Measurements from ENCODE around the gene DNAH7. TPM values are rescaled to one million over a fixed set of nuclear protein-coding genes. Genes with fewer than 3 reads are reported as not detected.
"Not testable (repeated sequence)": the region's sequence is repeated elsewhere in the genome, so short reads cannot be mapped to it uniquely, and the experiment has no call there.

Gene DNAH7
- total RNA-seq, 6 experiments from 2014 or later, result 0.05 to 0.41 (median 0.23) TPM

DNA sequence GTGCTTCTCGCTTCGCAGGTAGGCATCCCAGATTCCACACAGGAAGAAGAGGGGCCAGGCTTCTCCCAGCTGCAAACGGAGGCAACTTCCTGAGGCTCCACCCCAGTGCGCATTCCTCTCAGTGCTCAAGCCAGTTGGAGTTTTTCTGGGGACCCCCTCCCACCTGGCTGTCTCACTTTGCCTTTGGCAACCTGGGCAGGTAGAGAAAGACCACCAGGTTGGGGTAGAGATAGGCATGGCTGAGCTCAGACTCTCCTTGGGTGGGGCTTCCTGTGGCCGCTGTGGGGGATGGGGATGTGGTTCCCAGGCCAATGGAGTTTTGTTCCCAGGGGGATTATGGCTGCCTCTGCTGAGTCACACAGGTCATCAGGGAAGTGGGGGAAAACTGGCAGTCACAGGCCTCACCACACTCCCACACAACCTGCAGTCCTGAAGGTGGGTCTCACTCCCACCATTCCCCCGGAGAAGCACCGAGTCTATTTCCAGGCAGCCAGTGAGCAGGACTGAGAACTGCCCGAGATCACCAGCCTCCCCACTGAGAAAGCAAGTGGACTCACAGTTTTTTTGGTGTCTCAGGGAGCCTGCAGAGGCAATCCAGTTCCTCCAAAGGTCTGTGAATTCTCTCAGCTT is 373.5 kb downstream of the DNAH7 start:
- no peak overlapping the region for H3K4me3 Mint-ChIP-seq
- no peaks in the 10 kb centered on the region for H3K27me3 Mint-ChIP-seq (ENCODE audit: insufficient read depth)
- H3K9me3 Mint-ChIP-seq, result no peaks in the 10 kb centered on the region
- peaks cover 15% of the 10 kb centered on the region; the same call in 1 of the 2 replicates for H3K4me1 Mint-ChIP-seq (ENCODE audit: low read depth)
- TF ChIP-seq, protein P1, sequence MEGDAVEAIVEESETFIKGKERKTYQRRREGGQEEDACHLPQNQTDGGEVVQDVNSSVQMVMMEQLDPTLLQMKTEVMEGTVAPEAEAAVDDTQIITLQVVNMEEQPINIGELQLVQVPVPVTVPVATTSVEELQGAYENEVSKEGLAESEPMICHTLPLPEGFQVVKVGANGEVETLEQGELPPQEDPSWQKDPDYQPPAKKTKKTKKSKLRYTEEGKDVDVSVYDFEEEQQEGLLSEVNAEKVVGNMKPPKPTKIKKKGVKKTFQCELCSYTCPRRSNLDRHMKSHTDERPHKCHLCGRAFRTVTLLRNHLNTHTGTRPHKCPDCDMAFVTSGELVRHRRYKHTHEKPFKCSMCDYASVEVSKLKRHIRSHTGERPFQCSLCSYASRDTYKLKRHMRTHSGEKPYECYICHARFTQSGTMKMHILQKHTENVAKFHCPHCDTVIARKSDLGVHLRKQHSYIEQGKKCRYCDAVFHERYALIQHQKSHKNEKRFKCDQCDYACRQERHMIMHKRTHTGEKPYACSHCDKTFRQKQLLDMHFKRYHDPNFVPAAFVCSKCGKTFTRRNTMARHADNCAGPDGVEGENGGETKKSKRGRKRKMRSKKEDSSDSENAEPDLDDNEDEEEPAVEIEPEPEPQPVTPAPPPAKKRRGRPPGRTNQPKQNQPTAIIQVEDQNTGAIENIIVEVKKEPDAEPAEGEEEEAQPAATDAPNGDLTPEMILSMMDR (IDR thresholded peaks at IDR 0.05), result no peak
- H3K27ac Mint-ChIP-seq, result no peak overlapping the region
- peaks cover 44% of the 10 kb centered on the region for H3K36me3 Mint-ChIP-seq (ENCODE audit: low read depth)
- DNase-seq, result no peak

DNA sequence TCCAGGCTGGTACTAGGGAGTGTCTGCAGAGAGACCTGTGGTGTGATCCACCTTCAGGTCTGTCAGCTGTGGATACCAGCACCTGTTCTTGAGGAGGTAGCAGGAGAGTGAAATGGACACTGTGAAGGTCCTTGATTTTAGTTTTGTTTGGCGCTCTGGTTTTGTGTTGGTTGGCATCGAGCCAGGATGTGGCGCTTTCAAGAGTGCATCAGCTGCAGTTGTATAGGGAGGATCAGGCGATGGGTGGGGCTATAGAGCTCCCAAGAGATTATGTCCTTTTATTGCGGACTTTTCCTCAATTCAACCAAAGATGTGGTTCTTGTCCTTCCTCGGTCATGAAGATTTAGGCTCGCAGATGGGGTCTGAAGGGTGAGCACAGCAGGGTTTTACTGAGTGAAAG is 374.1 kb downstream of the DNAH7 start:
- H3K27me3 Mint-ChIP-seq (ENCODE audit: insufficient read depth), result no peaks in the 10 kb centered on the region
- DNase-seq, result no peak
- no peak overlapping the region for H3K4me3 Mint-ChIP-seq
- TF ChIP-seq, protein P1 (IDR thresholded peaks at IDR 0.05), result no peak
- H3K9me3 Mint-ChIP-seq, result no peaks in the 10 kb centered on the region
- H3K36me3 Mint-ChIP-seq (ENCODE audit: low read depth), result peaks cover 39% of the 10 kb centered on the region
- H3K27ac Mint-ChIP-seq, result no peak overlapping the region
- peaks cover 15% of the 10 kb centered on the region; the same call in 1 of the 2 replicates for H3K4me1 Mint-ChIP-seq (ENCODE audit: low read depth)

DNA sequence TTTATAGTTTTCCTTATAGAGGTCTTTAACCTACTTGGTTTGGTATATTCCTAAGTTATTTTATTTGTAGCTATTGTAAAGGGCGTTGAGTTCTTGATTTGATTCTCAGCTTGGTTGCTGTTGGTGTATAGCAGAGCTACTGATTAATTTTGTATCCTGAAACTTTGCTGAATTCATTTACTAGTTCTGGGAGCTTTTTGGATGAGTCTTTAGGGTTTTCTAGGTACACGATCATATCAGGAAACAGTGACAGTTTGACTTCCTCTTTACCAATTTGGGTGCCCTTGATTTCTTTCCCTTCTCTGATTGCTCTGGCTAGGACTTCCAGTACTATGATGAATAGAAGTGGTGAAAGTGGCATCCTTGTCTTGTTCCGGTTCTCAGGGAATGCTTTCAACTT is 376.1 kb downstream of the DNAH7 start:
- not testable (repeated sequence) for H3K27me3 Mint-ChIP-seq (ENCODE audit: insufficient read depth); H3K4me3 Mint-ChIP-seq; H3K9me3 Mint-ChIP-seq; DNase-seq; H3K27ac Mint-ChIP-seq; H3K4me1 Mint-ChIP-seq (ENCODE audit: low read depth)
- peaks cover 39% of the 10 kb centered on the region for H3K36me3 Mint-ChIP-seq (ENCODE audit: low read depth)

Other genes starting within 250 kb of the DNAH7 start
- 10 to 100 TPM; 26.7 to 39.8 (median 32.5) TPM for gene STK17B, start 102.7 kb upstream of the DNAH7 start, total RNA-seq (2021; fragmentation: NEBNext Ultra II Directional; extraction: Animal tissue kit (Norgen Biotek cat#: 25700))

All from HFFc6 (cell line).